OCI-LY3 (cell line): ENCODE measurements around the gene CIB4.

Source experiments
- H2AFZ ChIP-seq: fragments of 200-600, 300-600 bp; shearing (Covaris generic); 2 replicates; pipeline ENCODE4 v1.6.0; 2014; ENCODE audit warnings: antibody characterized with exemption, low read depth, low read length
- H3K27ac ChIP-seq: fragments of 200-600, 300-600 bp; sonication (generic); 2 replicates; pipeline ENCODE4 v1.5.1; 2014; ENCODE audit warnings: mild to moderate bottlenecking, low read length, moderate library complexity, mixed read lengths
- H3K27me3 ChIP-seq: fragments of 200-600, 300-600 bp; sonication (generic); 2 replicates; pipeline ENCODE4 v1.6.1; 2014; ENCODE audit warnings: low read depth, low read length, mixed read lengths
- H3K36me3 ChIP-seq: fragments of 200-600, 300-600 bp; sonication (generic); replicated peaks from 2 replicates; pipeline ENCODE3; 2014; ENCODE audit warnings: low read depth, low read length, mixed read lengths
- H3K4me1 ChIP-seq: fragments of 300-600, 200-600 bp; sonication (generic); 2 replicates; pipeline ENCODE4 v1.6.1; 2014; ENCODE audit warnings: low read length, mixed read lengths
- H3K4me2 ChIP-seq: fragments of 200-600, 300-600 bp; sonication (generic); 2 replicates; pipeline ENCODE4 v1.6.1; 2014; ENCODE audit warnings: low read length, mixed read lengths
- H3K4me3 ChIP-seq: fragments of 300-600, 200-600 bp; sonication (generic); 2 replicates; pipeline ENCODE4 v1.5.1; 2014; ENCODE audit warnings: antibody characterized with exemption, mild to moderate bottlenecking, low read length, moderate library complexity
- H3K79me2 ChIP-seq: fragments of 300-600, 200-600 bp; shearing (Covaris generic); 2 replicates; pipeline ENCODE4 v1.6.1; 2014; ENCODE audit warnings: mild to moderate bottlenecking, low read length, mixed read lengths
- H3K9ac ChIP-seq: fragments of 300-600, 200-600 bp; shearing (Covaris generic); 2 replicates; pipeline ENCODE4 v1.6.0; 2014; ENCODE audit warnings: mild to moderate bottlenecking, low read length, moderate library complexity
- H3K9me3 ChIP-seq: fragments of 200-600, 300-600 bp; shearing (Covaris generic); 2 replicates; pipeline ENCODE4 v1.6.1; 2014; ENCODE audit warnings: low read length, mixed read lengths; ENCODE audit not compliant: insufficient read depth
- H4K20me1 ChIP-seq: fragments of 200-600, 300-600 bp; sonication (generic); 2 replicates; pipeline ENCODE4 v1.6.1; 2016; ENCODE audit warnings: low read length, mixed read lengths; ENCODE audit not compliant: insufficient read depth
- CTCF ChIP-seq: fragments of 200-600, 300-600 bp; sonication (generic); IDR thresholded peaks from 2 replicates; pipeline ENCODE4 v1.5.1; 2014; ENCODE audit warnings: antibody characterized with exemption, low read length, low read depth
- EZH2phosphoT487 ChIP-seq: fragments of 200-600 bp; shearing (Covaris generic); IDR thresholded peaks from 2 replicates; pipeline ENCODE4 v1.6.1; 2018; ENCODE audit warnings: antibody characterized with exemption, mixed run types, low read depth

CIB4 gene

GRCh38 chr2:26618611-26619010 lies 22.6 kb downstream of the CIB4 start:
- H3K27me3 ChIP-seq: no peaks in the 10 kb centered on the region; the same call in 1 of the 2 replicates
- no peak overlapping the region for H2AFZ ChIP-seq

GRCh38 chr2:26617588-26618083 lies 23.5 kb downstream of the CIB4 start:
- no peak overlapping the region for H3K27ac ChIP-seq
- H3K79me2 ChIP-seq: no peaks in the 10 kb centered on the region
- no peaks in the 10 kb centered on the region for H3K4me1 ChIP-seq
- no peak for TF ChIP-seq EZH2phosphoT487
- TF ChIP-seq CTCF: no peak
- H3K9ac ChIP-seq: no peak overlapping the region
- H3K27me3 ChIP-seq: no peaks in the 10 kb centered on the region; the same call in 1 of the 2 replicates
- H4K20me1 ChIP-seq: no peaks in the 10 kb centered on the region
- H3K4me3 ChIP-seq: no peak overlapping the region
- no peak overlapping the region for H3K4me2 ChIP-seq
- no peaks in the 10 kb centered on the region for H3K36me3 ChIP-seq
- H3K9me3 ChIP-seq: no peaks in the 10 kb centered on the region
- no peak overlapping the region for H2AFZ ChIP-seq

More at GRCh38 chr2:26618611-26619010, 22.6 kb downstream of the CIB4 start:
- Histone ChIP-seq H3K4me2 (no peak overlapping the region), H3K4me3 (no peak overlapping the region), H3K36me3 (no peaks in the 10 kb centered on the region), H3K4me1 (no peaks in the 10 kb centered on the region), H3K79me2 (no peaks in the 10 kb centered on the region), H3K9ac (no peak overlapping the region), H3K27ac (no peak overlapping the region), H4K20me1 (no peaks in the 10 kb centered on the region), H3K9me3 (no peaks in the 10 kb centered on the region)
- TF ChIP-seq EZH2phosphoT487 (no peak), CTCF (no peak)

GRCh38 chr2:26616706-26617587 lies 24.2 kb downstream of the CIB4 start:
- no peak overlapping the region for H2AFZ ChIP-seq
- no peak overlapping the region for H3K27ac ChIP-seq
- H3K4me1 ChIP-seq: no peaks in the 10 kb centered on the region
- H3K4me3 ChIP-seq: no peak overlapping the region
- TF ChIP-seq EZH2phosphoT487: no peak
- TF ChIP-seq CTCF: no peak
- H3K9ac ChIP-seq: no peak overlapping the region
- H3K9me3 ChIP-seq: no peaks in the 10 kb centered on the region
- no peaks in the 10 kb centered on the region for H3K36me3 ChIP-seq
- H4K20me1 ChIP-seq: no peaks in the 10 kb centered on the region
- H3K4me2 ChIP-seq: no peak overlapping the region
- H3K79me2 ChIP-seq: no peaks in the 10 kb centered on the region
- H3K27me3 ChIP-seq: no peaks in the 10 kb centered on the region; the same call in 1 of the 2 replicates

GRCh38 chr2:26615860-26616705 lies 25.1 kb downstream of the CIB4 start:
- no peaks in the 10 kb centered on the region; the same call in 1 of the 2 replicates for H3K27me3 ChIP-seq
- H3K79me2 ChIP-seq: no peaks in the 10 kb centered on the region
- no peak overlapping the region for H2AFZ ChIP-seq
- TF ChIP-seq EZH2phosphoT487: no peak
- TF ChIP-seq CTCF: no peak
- H3K36me3 ChIP-seq: no peaks in the 10 kb centered on the region
- H3K4me1 ChIP-seq: no peaks in the 10 kb centered on the region
- no peak overlapping the region for H3K9ac ChIP-seq
- H3K27ac ChIP-seq: no peak overlapping the region
- no peak overlapping the region for H3K4me2 ChIP-seq
- H3K4me3 ChIP-seq: no peak overlapping the region
- no peaks in the 10 kb centered on the region for H4K20me1 ChIP-seq
- no peaks in the 10 kb centered on the region for H3K9me3 ChIP-seq
